GM18526 (cell line): ENCODE measurements around the gene PLPP7.

Experiments
- POLR2A ChIP-seq: IDR thresholded peaks from 3 replicates; pipeline ENCODE4 v1.6.1; 2011; ENCODE audit not compliant: insufficient read length; ENCODE audit errors: extremely low read depth

Gene PLPP7

GRCh38 chr9:131358556-131358955 is 69.0 kb downstream of the PLPP7 start:
- no peak for TF ChIP-seq POLR2A
